PFSK-1 (cell line): Measurements from ENCODE around the gene NRL.

ENCODE experiments used
- FOXP2 ChIP-seq: optimal IDR thresholded peaks from 2 replicates; pipeline ENCODE3; 2011; ENCODE audit warnings: borderline replicate concordance, control low read depth, inconsistent platforms; ENCODE audit not compliant: insufficient read depth; ENCODE audit errors: extremely low read length, extremely low read depth
- POLR2AphosphoS5 ChIP-seq: IDR thresholded peaks from 2 replicates; pipeline ENCODE4 v1.6.1; 2012; ENCODE audit warnings: low read depth, mild to moderate bottlenecking, control low read depth, low read length, moderate library complexity
- SIN3A ChIP-seq: IDR thresholded peaks from 2 replicates; pipeline ENCODE4 v1.6.1; 2012; ENCODE audit warnings: mild to moderate bottlenecking, low read length, moderate library complexity, borderline replicate concordance; ENCODE audit not compliant: insufficient read depth
- TAF1 ChIP-seq: IDR thresholded peaks from 2 replicates; pipeline ENCODE4 v1.6.1; 2012; ENCODE audit warnings: low read length, control low read depth, borderline replicate concordance; ENCODE audit not compliant: insufficient read depth
- TF ChIP-seq, protein P1 (sequence below), 2 experiments: IDR thresholded peaks; 2 replicates each; pipeline versions ENCODE4 v1.6.1 to v1.8.0; 2011 to 2012; ENCODE audit warnings: low read depth in 2 of 2, low read length in 2 of 2, control low read depth in 1 of 2, inconsistent platforms in 1 of 2, mild to moderate bottlenecking in 1 of 2, moderate library complexity in 1 of 2; ENCODE audit not compliant: insufficient read depth in 1 of 2

The NRL gene

DNA sequence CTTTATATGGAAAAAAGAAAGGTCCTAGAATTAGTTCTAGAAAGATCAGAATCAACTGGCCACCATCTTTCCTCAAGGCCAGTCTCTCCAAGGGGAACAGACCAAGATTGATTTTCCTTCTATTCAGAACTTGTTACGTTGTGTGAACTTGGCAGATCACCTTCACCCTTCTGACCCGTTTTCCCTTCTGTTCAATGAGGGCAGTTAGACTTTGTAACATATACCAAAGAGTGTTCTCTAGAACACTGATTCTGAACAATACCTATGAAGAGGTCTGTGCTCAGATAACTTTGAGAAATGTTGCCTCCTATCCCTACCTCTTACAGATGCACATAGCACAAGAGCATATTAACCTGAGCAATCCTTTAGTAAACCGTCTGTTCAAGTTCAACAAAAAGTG is 31.3 kb downstream of the NRL start:
- TF ChIP-seq TAF1 (no peak), FOXP2 (no peak)

DNA sequence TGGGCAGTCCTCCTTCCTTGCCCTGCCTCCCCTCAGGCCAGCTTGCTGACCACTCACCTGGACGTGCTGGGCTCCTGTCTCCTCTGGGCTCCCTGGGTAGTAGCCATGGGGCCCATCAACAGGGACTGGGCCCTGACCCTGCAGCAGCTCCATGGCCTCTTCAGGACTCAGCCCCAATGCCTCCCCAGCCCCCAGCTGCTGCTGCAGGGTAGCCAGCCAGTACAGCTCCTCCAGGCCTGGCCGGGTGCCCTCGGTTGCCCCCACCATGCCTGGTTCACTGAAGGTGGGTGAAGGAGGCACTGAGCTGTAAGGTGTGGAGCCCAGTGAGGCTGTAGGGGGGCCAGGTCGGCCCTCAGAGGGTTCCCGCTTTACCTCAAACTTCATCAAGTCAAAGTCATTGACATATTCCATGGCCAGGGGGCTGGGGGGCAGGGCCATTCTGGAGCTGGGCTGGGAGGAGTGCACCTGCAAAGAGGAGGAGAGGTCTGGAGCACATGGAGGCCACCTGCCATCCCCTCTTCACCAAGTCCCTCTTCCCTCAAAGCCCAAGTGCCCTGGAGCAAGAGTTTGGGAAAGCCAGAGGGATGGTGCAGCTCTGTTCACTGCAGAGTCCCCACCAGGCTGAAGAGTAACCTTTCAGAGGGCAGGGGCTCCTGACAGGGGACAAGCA is 32.2 kb downstream of the NRL start:
- TF ChIP-seq SIN3A (no peak), POLR2AphosphoS5 (no peak), TAF1 (no peak), FOXP2 (no peak)

DNA sequence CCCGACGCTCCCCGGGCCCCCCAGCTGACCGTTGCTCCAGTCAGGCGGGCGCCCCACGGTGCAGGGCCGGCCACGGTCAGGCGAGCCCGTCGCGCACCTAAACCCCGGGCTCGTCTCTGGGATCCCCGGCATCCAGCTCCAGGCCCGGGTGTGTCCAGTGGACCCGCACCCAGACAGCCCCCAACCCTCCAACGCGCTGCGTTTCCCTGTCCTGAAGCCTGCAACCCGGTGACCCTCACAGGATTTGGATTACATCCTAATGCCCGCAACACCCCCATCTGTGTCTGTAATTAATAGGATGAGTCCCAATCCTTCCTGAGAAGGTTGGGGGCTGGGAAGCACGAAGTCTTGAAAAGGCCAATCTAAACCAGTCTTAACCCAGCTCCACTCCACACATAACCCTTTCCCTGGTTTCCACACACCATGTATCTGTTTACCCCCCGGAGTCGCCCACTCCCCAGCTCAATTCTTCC is 33.0 kb downstream of the NRL start:
- TF ChIP-seq POLR2AphosphoS5 (no peak), FOXP2 (no peak), SIN3A (no peak), TAF1 (no peak)
- TF ChIP-seq, protein P1, sequence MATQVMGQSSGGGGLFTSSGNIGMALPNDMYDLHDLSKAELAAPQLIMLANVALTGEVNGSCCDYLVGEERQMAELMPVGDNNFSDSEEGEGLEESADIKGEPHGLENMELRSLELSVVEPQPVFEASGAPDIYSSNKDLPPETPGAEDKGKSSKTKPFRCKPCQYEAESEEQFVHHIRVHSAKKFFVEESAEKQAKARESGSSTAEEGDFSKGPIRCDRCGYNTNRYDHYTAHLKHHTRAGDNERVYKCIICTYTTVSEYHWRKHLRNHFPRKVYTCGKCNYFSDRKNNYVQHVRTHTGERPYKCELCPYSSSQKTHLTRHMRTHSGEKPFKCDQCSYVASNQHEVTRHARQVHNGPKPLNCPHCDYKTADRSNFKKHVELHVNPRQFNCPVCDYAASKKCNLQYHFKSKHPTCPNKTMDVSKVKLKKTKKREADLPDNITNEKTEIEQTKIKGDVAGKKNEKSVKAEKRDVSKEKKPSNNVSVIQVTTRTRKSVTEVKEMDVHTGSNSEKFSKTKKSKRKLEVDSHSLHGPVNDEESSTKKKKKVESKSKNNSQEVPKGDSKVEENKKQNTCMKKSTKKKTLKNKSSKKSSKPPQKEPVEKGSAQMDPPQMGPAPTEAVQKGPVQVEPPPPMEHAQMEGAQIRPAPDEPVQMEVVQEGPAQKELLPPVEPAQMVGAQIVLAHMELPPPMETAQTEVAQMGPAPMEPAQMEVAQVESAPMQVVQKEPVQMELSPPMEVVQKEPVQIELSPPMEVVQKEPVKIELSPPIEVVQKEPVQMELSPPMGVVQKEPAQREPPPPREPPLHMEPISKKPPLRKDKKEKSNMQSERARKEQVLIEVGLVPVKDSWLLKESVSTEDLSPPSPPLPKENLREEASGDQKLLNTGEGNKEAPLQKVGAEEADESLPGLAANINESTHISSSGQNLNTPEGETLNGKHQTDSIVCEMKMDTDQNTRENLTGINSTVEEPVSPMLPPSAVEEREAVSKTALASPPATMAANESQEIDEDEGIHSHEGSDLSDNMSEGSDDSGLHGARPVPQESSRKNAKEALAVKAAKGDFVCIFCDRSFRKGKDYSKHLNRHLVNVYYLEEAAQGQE (IDR thresholded peaks at IDR 0.05; ENCODE audit: insufficient read depth in 1 of 2, low read depth in 2 of 2, low read length in 2 of 2): no peak

DNA sequence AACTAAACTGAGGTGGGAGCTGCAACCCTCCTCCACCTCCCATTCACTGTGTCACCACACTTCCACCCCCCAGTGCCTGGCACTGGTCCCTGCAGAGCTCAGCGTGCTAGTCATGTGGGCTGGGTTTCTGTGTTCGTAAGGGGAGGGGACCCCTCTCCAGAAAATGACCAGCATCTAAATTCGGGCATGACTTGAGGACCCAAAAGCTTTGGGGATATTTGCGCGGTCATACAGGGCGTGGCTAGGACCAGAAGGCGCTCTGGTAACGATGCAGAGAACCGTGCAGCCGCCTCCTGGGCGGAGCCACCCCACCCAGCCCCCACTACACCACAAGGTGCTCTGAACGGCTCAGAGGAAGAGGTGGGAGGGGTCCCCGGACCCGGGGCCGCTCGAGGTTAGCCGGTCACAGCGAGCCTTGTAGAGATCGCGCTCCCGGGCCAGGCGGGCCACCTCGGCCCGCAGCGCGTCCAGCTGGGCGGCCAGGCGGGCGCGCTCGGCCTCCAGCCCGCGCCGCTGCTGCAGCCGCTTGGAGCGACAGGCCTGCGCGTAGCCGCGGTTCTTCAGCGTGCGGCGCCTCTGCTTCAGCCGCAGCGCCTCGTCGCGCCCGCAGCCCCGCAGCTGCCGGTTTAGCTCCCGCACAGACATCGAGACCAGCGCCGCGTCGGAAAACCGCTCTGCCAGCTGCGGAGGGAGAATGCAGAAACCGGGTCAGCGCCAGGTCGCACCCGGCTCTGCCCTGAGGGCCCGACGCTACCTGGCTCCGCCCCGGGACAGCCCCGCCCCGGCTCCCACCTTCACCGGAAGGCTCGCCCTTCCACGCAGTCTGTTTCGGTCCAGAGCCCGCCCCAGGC is 33.6 kb downstream of the NRL start:
- no peak for TF ChIP-seq SIN3A

DNA sequence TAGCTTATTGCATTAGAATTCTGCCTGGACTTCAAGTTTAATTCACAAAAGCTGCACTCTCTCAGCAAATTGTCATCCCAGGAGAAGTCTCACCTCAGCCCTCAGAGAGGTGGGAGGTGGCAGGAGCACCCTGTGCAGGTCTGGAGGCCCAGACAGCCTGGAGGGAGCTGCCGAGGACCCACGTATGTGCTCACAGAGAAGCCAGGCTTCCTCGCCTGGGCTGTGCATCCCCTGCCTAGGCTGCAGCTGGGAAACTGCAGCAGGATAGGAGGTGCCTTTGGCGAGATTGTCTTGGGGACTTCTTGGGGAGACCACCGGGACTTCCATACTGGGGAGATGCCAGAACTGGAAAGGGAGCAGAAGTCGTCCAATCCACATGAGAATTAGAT is 34.6 kb downstream of the NRL start:
- TF ChIP-seq TAF1 (no peak), FOXP2 (no peak), POLR2AphosphoS5 (no peak), SIN3A (no peak)
- TF ChIP-seq, protein P1 (IDR thresholded peaks at IDR 0.05; ENCODE audit: insufficient read depth in 1 of 2, low read depth in 2 of 2, low read length in 2 of 2): no peak

DNA sequence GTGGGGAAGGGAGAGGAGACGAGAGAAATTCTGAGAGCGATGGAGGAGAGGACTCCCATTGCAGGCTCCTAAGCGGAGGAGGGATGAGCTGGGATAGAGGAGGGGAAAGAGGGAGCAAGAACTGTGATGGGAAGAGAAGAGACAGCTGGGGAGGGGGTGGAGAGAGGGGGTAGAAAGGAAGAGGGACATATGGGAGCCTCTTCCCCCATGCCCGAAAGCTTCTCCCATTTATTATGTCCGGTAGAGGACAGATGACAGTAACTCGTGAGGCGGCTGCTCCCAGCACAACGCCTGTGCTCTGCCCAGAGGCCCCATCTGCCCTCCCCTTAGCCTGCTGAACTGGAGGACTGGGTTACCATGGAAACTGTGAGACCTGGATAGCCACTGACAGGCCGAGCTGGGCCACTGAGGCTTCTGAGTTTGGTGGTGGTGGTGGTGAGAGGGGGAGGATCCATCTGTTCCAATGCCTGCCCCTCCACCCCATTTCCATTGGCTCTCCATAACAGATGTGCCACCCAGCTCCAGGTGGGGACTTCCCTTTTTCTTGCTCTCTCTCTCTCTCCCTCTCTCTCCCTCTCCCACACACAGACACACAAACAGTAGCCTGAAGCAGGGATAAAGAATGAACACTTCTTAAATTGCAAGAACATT is 35.1 kb downstream of the NRL start:
- TF ChIP-seq POLR2AphosphoS5 (no peak), SIN3A (no peak), FOXP2 (no peak), TAF1 (no peak)
- TF ChIP-seq, protein P1 (IDR thresholded peaks at IDR 0.05; ENCODE audit: insufficient read depth in 1 of 2, low read depth in 2 of 2, low read length in 2 of 2): no peak
